ENCODE results near the gene ZNF793. TPM values are rescaled to one million over a fixed set of nuclear protein-coding genes. Genes with fewer than 3 reads are reported as not detected.

ZNF793 gene
- total and polyA plus RNA-seq, 9 of the 15 experiments (the other 6 are each of a cell fraction or from before 2014, with no cell fraction given): 0.02 to 0.04 (median 0.03) TPM; not detected in 6

- TF ChIP-seq KAT8 (IDR thresholded peaks at IDR 0.05; ENCODE audit: low read depth) (no peak), RFX7 (CRISPR knock-in tag; IDR thresholded peaks at IDR 0.05) (no peak), RBM14 (IDR thresholded peaks at IDR 0.05; ENCODE audit: borderline replicate concordance, insufficient read depth, low read depth, low read length) (0 out of 2 replicates have a peak, but pooled peaks have one; percentile 50), CGGBP1 (CRISPR knock-in tag; IDR thresholded peaks at IDR 0.05) (no peak), NFE2 (IDR thresholded peaks at IDR 0.05; ENCODE audit: low read depth) (no peak), CBX5 (IDR thresholded peaks at IDR 0.05; ENCODE audit: borderline replicate concordance, low read depth) (peak; percentile 78; the same call in 1 of the 2 replicates), STAG1 (CRISPR knock-in tag; IDR thresholded peaks at IDR 0.05; ENCODE audit: borderline replicate concordance) (no peak), SMAD1 (IDR thresholded peaks at IDR 0.05; ENCODE audit: low read depth, low read length, partially characterized antibody) (no peak), MECOM (CRISPR knock-in tag; IDR thresholded peaks at IDR 0.05) (no peak), JUNB (CRISPR knock-in tag; conservative IDR thresholded peaks at IDR 0.05) (no peak), MAFG (tag; conservative IDR thresholded peaks at IDR 0.05) (no peak), CBFA2T3 (IDR thresholded peaks at IDR 0.05) (no peak), CCAR2 (IDR thresholded peaks at IDR 0.05; ENCODE audit: low read depth, low read length) (no peak), EZH2 (IDR thresholded peaks at IDR 0.05; ENCODE audit: borderline replicate concordance, low read depth, low read length) (no peak), XRCC5 (IDR thresholded peaks at IDR 0.05; ENCODE audit: low read depth, low read length) (no peak), MED1 (CRISPR knock-in tag; IDR thresholded peaks at IDR 0.05; ENCODE audit: borderline replicate concordance) (no peak), CBFB (CRISPR knock-in tag; IDR thresholded peaks at IDR 0.05) (no peak), NR1H2 (CRISPR knock-in tag; IDR thresholded peaks at IDR 0.05) (no peak), HDAC6 (IDR thresholded peaks at IDR 0.05; ENCODE audit: low read depth, low read length) (no peak), DDX20 (tag; IDR thresholded peaks at IDR 0.05; ENCODE audit: low read depth) (no peak), RB1 (IDR thresholded peaks at IDR 0.05; ENCODE audit: low read depth) (no peak), ZFX (CRISPR knock-in tag; IDR thresholded peaks at IDR 0.05) (0 out of 2 replicates have a peak, but pooled peaks have one; percentile 35), YBX1 (IDR thresholded peaks at IDR 0.05) (no peak), RNF2 (IDR thresholded peaks at IDR 0.05) (no peak), E2F3 (CRISPR knock-in tag; IDR thresholded peaks at IDR 0.05) (no peak), ZFPM2 (CRISPR knock-in tag; IDR thresholded peaks at IDR 0.05) (no peak), ZNF140 (CRISPR knock-in tag; IDR thresholded peaks at IDR 0.05) (no peak), SUPT5H (IDR thresholded peaks at IDR 0.05) (peak; percentile 59; the same call in 1 of the 2 replicates), CBFA2T2 (conservative IDR thresholded peaks at IDR 0.05) (no peak)
- TF ChIP-seq, protein P1, sequence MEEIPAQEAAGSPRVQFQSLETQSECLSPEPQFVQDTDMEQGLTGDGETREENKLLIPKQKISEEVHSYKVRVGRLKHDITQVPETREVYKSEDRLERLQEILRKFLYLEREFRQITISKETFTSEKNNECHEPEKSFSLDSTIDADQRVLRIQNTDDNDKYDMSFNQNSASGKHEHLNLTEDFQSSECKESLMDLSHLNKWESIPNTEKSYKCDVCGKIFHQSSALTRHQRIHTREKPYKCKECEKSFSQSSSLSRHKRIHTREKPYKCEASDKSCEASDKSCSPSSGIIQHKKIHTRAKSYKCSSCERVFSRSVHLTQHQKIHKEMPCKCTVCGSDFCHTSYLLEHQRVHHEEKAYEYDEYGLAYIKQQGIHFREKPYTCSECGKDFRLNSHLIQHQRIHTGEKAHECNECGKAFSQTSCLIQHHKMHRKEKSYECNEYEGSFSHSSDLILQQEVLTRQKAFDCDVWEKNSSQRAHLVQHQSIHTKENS (CRISPR knock-in tag; IDR thresholded peaks at IDR 0.05): no peak
- TF ChIP-seq, protein P2, sequence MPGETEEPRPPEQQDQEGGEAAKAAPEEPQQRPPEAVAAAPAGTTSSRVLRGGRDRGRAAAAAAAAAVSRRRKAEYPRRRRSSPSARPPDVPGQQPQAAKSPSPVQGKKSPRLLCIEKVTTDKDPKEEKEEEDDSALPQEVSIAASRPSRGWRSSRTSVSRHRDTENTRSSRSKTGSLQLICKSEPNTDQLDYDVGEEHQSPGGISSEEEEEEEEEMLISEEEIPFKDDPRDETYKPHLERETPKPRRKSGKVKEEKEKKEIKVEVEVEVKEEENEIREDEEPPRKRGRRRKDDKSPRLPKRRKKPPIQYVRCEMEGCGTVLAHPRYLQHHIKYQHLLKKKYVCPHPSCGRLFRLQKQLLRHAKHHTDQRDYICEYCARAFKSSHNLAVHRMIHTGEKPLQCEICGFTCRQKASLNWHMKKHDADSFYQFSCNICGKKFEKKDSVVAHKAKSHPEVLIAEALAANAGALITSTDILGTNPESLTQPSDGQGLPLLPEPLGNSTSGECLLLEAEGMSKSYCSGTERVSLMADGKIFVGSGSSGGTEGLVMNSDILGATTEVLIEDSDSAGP (CRISPR knock-in tag; IDR thresholded peaks at IDR 0.05): no peak
Measured at GRCh38 chr19:37466798-37467607, 39.7 kb upstream of the ZNF793 start, which contains the start of gene ZNF569 (continued).

Measured in K562 (cell line).